Upper lobe of left lung (tissue), 6 donors: ENCODE measurements around the gene CNR2. TPM values are rescaled to one million over a fixed set of nuclear protein-coding genes. Genes with fewer than 3 reads are reported as not detected.

Experiments
- ATAC-seq, 2 donors: fragments of 200-7000 bp; cut with Tn5 transposase; one replicate each; pipeline ENCODE4 v1.9.1; 2022; ENCODE audit warnings: mild to moderate bottlenecking in 2 of 2, moderate library complexity in 2 of 2; ENCODE audit not compliant: low FRiP score in 2 of 2
- DNase-seq, 2 donors: peaks; one replicate each; pipeline ENCODE4 v3.0.0-alpha.2; 2019 to 2020
- H3K27ac ChIP-seq, 4 donors: fragments of 200-600 bp; sonication (generic); one replicate each; pipeline ENCODE4 v1.5.1; 2016 to 2019
- H3K27me3 ChIP-seq, 4 donors: fragments of 200-600 bp; sonication (generic); one replicate each; pipeline ENCODE4 v1.5.1; 2017 to 2019
- H3K36me3 ChIP-seq, 4 donors: fragments of 200-600 bp; sonication (generic); one replicate each; pipeline ENCODE4 v1.5.1; 2016 to 2019
- H3K4me1 ChIP-seq, 4 donors: fragments of 200-600 bp; sonication (generic); one replicate each; pipeline ENCODE4 v1.5.1; 2018 to 2019
- H3K4me3 ChIP-seq, 4 donors: fragments of 200-600 bp; sonication (generic); one replicate each; pipeline ENCODE4 v1.5.1; 2017 to 2019; ENCODE audit warnings: mild to moderate bottlenecking in 2 of 4, moderate library complexity in 1 of 4
- H3K9me3 ChIP-seq, 4 donors: fragments of 200-600 bp; sonication (generic); one replicate each; pipeline ENCODE4 v1.5.1; 2018 to 2019
- CTCF ChIP-seq, 6 experiments: fragments of 450-650 bp in 4 of 6; fragments of 200-600 bp in 2 of 6; sonication (generic) in 2 of 6; IDR thresholded peaks; one replicate each; pipeline ENCODE4 v1.5.1; 2016 to 2019; ENCODE audit warnings: antibody characterized with exemption in 6 of 6
- EP300 ChIP-seq, 4 donors: sonication (generic); formaldehyde crosslinking; IDR thresholded peaks; one replicate each; pipeline ENCODE4 v1.5.1; 2017; ENCODE audit warnings: antibody characterized with exemption in 4 of 4, control low read depth in 2 of 4
- POLR2A ChIP-seq, 4 donors: fragments of 450-650 bp; IDR thresholded peaks; one replicate each; pipeline ENCODE4 v1.5.1; 2016 to 2017; ENCODE audit warnings: antibody characterized with exemption in 4 of 4, mild to moderate bottlenecking in 2 of 4
- POLR2AphosphoS5 ChIP-seq, 2 donors: sonication (generic); formaldehyde crosslinking; IDR thresholded peaks; one replicate each; pipeline ENCODE4 v1.5.1; 2017; ENCODE audit warnings: antibody characterized with exemption in 2 of 2
- WGBS, 2 donors: methylation state at CpG; one replicate each; pipeline ENCODE4 v1.1.5; 2017 to 2018; 5-methylcytosine and 5-hydroxymethylcytosine counted together
- small RNA-seq, 4 donors: library from RNA; depleted of rRNA; stranded (forward); fragments of <200 nt; gene quantifications; one replicate each; pipeline ENCODE3, GENCODE V24; 2016
- total RNA-seq, 6 donors: library from RNA; depleted of rRNA in 4 of 6; stranded (reverse); fragments of >200 nt in 4 of 6; gene quantifications; one replicate each; pipeline versions ENCODE4 v1.1.0 to v1.2.1, GENCODE V29; 2016 to 2021
- donor health status: DM: no; HTN: no; CAD: no; lungs with moderate emphysema.
- donor health status: DM: no; HTN: yes; CAD: no; lungs with severe emphysema.

CNR2 gene
- total RNA-seq, 6 donors from 2014 or later = 0.13 to 0.59 (median 0.24) TPM; not detected in 2

- DNase-seq (peak; percentile 94 to 98), ATAC-seq (peak; percentile 97 to 100)
- no peaks in the 10 kb centered on the region for H3K27me3 ChIP-seq
- no peaks in the 10 kb centered on the region for H3K9me3 ChIP-seq
- peak within 1 kb of the TSS; percentile 72 to 96 (median 82) for H3K4me3 ChIP-seq
- peaks cover 7 to 13% (median 9%) of the 10 kb centered on the region in 4 donors for H3K4me1 ChIP-seq
- 1% methylated on average over 12 to 36 of the region's 42 CpGs for WGBS, 2 donors
- H3K27ac ChIP-seq = peak within 1 kb of the TSS; percentile 91 to 98 (median 94)
- H3K36me3 ChIP-seq = no peaks in the 10 kb centered on the region
- TF ChIP-seq POLR2A (IDR thresholded peaks at IDR 0.05) (peak; percentile 47 to 94 (median 89)), EP300 (IDR thresholded peaks at IDR 0.05) (peak in 1 of 4 donors; percentile 49), POLR2AphosphoS5 (IDR thresholded peaks at IDR 0.05) (peak; percentile 97), CTCF (IDR thresholded peaks at IDR 0.05) (no peak)
Observed at GRCh38 chr1:23825076-23825761, 87.9 kb downstream of the CNR2 start, which contains the start of gene HMGCL. Gene HMGCL (minus strand): TSS chr1:23825429. CDS start chr1:23825415, 14 bp downstream.

- DNase-seq (no peak), ATAC-seq (peak in 1 of 2 donors; percentile 15)
- H3K4me3 ChIP-seq = peak overlapping the region; percentile 72 to 96 (median 82)
Observed at GRCh38 chr1:23824711-23825075, 88.5 kb downstream of the CNR2 start.

GRCh38 chr1:23823767-23824166 lies 89.4 kb downstream of the CNR2 start:
- H3K27ac ChIP-seq = no peak overlapping the region
- H3K4me3 ChIP-seq = no peak overlapping the region
- 81 to 83% methylated on average over 7 of the region's 7 CpGs for WGBS, 2 donors
- ATAC-seq (no peak), DNase-seq (no peak)
- TF ChIP-seq CTCF (IDR thresholded peaks at IDR 0.05) (no peak), POLR2AphosphoS5 (IDR thresholded peaks at IDR 0.05) (no peak), POLR2A (IDR thresholded peaks at IDR 0.05) (no peak), EP300 (IDR thresholded peaks at IDR 0.05) (no peak)
- H3K4me1 ChIP-seq = peaks cover 7 to 13% (median 9%) of the 10 kb centered on the region in 4 donors
- peaks cover 0 to 9% (median 4%) of the 10 kb centered on the region in 4 donors for H3K36me3 ChIP-seq
- H3K27me3 ChIP-seq = no peaks in the 10 kb centered on the region
- H3K9me3 ChIP-seq = no peaks in the 10 kb centered on the region

More at GRCh38 chr1:23824711-23825075, 88.5 kb downstream of the CNR2 start:
- no peaks in the 10 kb centered on the region for H3K9me3 ChIP-seq
- H3K36me3 ChIP-seq = peaks cover 0 to 3% (median 0%) of the 10 kb centered on the region in 4 donors
- TF ChIP-seq POLR2A (IDR thresholded peaks at IDR 0.05) (no peak), CTCF (IDR thresholded peaks at IDR 0.05) (no peak), EP300 (IDR thresholded peaks at IDR 0.05) (no peak), POLR2AphosphoS5 (IDR thresholded peaks at IDR 0.05) (no peak)
- peaks cover 7 to 13% (median 9%) of the 10 kb centered on the region in 4 donors for H3K4me1 ChIP-seq
- H3K27ac ChIP-seq = peak overlapping the region; percentile 91 to 98 (median 94)
- no peaks in the 10 kb centered on the region for H3K27me3 ChIP-seq
- WGBS, 2 donors = 4 to 9% methylated on average over 8 of the region's 8 CpGs

Small RNA genes lying within 50 kb of the gene (small RNA-seq; reads per million reads assigned to genes)
- gene MIR378F = 0 reads per million in 4 donors

Other genes starting within 250 kb of the CNR2 start
- 1,000 to 10,000 TPM in 1 of 6 donors, 100 to 1,000 TPM in 5; 497 to 1,020 (median 874) TPM for gene RPL11, start 221.6 kb downstream of the CNR2 start, total RNA-seq
- 10 to 100 TPM; 43.2 to 71.2 (median 59.0) TPM for gene ELOA, start 169.9 kb downstream of the CNR2 start, total RNA-seq
- gene PITHD1, start 134.9 kb downstream of the CNR2 start, total RNA-seq = 10 to 100 TPM; 29.5 to 57.0 (median 45.1) TPM
- gene LYPLA2, start 122.2 kb downstream of the CNR2 start, total RNA-seq = 10 to 100 TPM; 38.5 to 84.1 (median 59.9) TPM
- gene GALE, start 112.6 kb downstream of the CNR2 start, total RNA-seq = 10 to 100 TPM; 49.2 to 95.0 (median 59.7) TPM
- 10 to 100 TPM; 27.5 to 53.3 (median 36.5) TPM for gene HMGCL, start 87.9 kb downstream of the CNR2 start, total RNA-seq
- 10 to 100 TPM; 22.6 to 70.8 (median 40.5) TPM for gene FUCA1, start 45.1 kb downstream of the CNR2 start, total RNA-seq
- 100 to 1,000 TPM; 101 to 892 (median 139) TPM for gene PNRC2, start 46.5 kb upstream of the CNR2 start, total RNA-seq
- 100 to 1,000 TPM in 2 of 6 donors, 10 to 100 TPM in 4; 66.3 to 187 (median 88.7) TPM for gene SRSF10, start 67.0 kb upstream of the CNR2 start, total RNA-seq
- under 1 TPM in 3 of 6 donors, not detected in 3; 0.11 to 0.20 (median 0.15) TPM for gene MYOM3, start 198.8 kb upstream of the CNR2 start, total RNA-seq
- 1 to 10 TPM in 3 of 6 donors, under 1 TPM in 3; 0.15 to 1.4 (median 0.90) TPM for gene IL22RA1, start 229.8 kb upstream of the CNR2 start, total RNA-seq